H9 (cell line): ENCODE results near the gene ACAD8. TPM values are rescaled to one million over a fixed set of nuclear protein-coding genes. Genes with fewer than 3 reads are reported as not detected.

Experiments
- DNase-seq: peaks from one replicate; pipeline ENCODE4 v3.0.0-alpha.2; 2017
- H2AFZ ChIP-seq: one replicate; pipeline ENCODE4 v1.6.1; 2013; ENCODE audit warnings: mild to moderate bottlenecking, low read length, control low read depth, moderate library complexity
- H2AK5ac ChIP-seq: 2 replicates; pipeline ENCODE4 v1.6.1; 2013; ENCODE audit warnings: low read length, control low read depth, mixed read lengths; ENCODE audit not compliant: insufficient read length
- H2BK120ac ChIP-seq: one replicate; pipeline ENCODE4 v1.6.1; 2013; ENCODE audit warnings: low read depth, mild to moderate bottlenecking, low read length, control low read depth, inconsistent platforms; ENCODE audit not compliant: poor library complexity, severe bottlenecking
- H2BK12ac ChIP-seq: 2 replicates; pipeline ENCODE4 v1.6.1; 2013; ENCODE audit warnings: low read length, control low read depth, mixed read lengths, low read depth; ENCODE audit not compliant: insufficient read length
- H2BK15ac ChIP-seq: 2 replicates; pipeline ENCODE4 v1.6.1; 2013; ENCODE audit warnings: low read depth, low read length, control low read depth
- H2BK20ac ChIP-seq: one replicate; pipeline ENCODE4 v1.6.1; 2013; ENCODE audit warnings: low read depth, mild to moderate bottlenecking, low read length, control low read depth, inconsistent platforms; ENCODE audit not compliant: poor library complexity, severe bottlenecking
- H2BK5ac ChIP-seq: 2 replicates; pipeline ENCODE4 v1.6.1; 2013; ENCODE audit warnings: low read length, control low read depth, mixed read lengths; ENCODE audit not compliant: insufficient read length
- H3K14ac ChIP-seq: 2 replicates; pipeline ENCODE4 v1.6.1; 2013; ENCODE audit warnings: low read length, control low read depth; ENCODE audit not compliant: insufficient read depth
- H3K18ac ChIP-seq: 2 replicates; pipeline ENCODE4 v1.6.1; 2013; ENCODE audit warnings: low read depth, mild to moderate bottlenecking, mixed read lengths, low read length, control low read depth; ENCODE audit not compliant: insufficient read length
- H3K23ac ChIP-seq: 2 replicates; pipeline ENCODE4 v1.6.1; 2013; ENCODE audit warnings: low read length, control low read depth, mixed read lengths, low read depth; ENCODE audit not compliant: insufficient read length
- H3K23me2 ChIP-seq: 2 replicates; pipeline ENCODE4 v1.6.1; 2013; ENCODE audit warnings: low read depth, mild to moderate bottlenecking, mixed read lengths, low read length, control low read depth; ENCODE audit not compliant: insufficient read length, poor library complexity, severe bottlenecking
- H3K27ac ChIP-seq: 2 replicates; pipeline ENCODE4 v1.5.1; 2013; ENCODE audit warnings: low read length, control low read depth, mixed read lengths, low read depth; ENCODE audit not compliant: insufficient read length
- H3K27me3 ChIP-seq: 2 replicates; pipeline ENCODE4 v1.6.1; 2013; ENCODE audit warnings: low read length, control low read depth, inconsistent platforms; ENCODE audit not compliant: insufficient read depth
- H3K4ac ChIP-seq: 2 replicates; pipeline ENCODE4 v1.6.1; 2013; ENCODE audit warnings: low read depth, mild to moderate bottlenecking, control low read depth, inconsistent platforms, low read length, moderate library complexity
- H3K4me1 ChIP-seq: 2 replicates; pipeline ENCODE4 v1.6.1; 2013; ENCODE audit warnings: low read length, control low read depth, inconsistent platforms; ENCODE audit not compliant: insufficient read depth
- H3K4me2 ChIP-seq: 2 replicates; pipeline ENCODE4 v1.6.1; 2013; ENCODE audit warnings: low read length, control low read depth, mixed read lengths; ENCODE audit not compliant: insufficient read length, insufficient read depth
- H3K56ac ChIP-seq: 2 replicates; pipeline ENCODE4 v1.6.1; 2013; ENCODE audit warnings: low read depth, mild to moderate bottlenecking, mixed read lengths, low read length, control low read depth; ENCODE audit not compliant: insufficient read length
- H3K79me1 ChIP-seq: 2 replicates; pipeline ENCODE4 v1.6.1; 2013; ENCODE audit warnings: low read depth, mild to moderate bottlenecking, moderate library complexity, low read length, control low read depth, inconsistent platforms; ENCODE audit not compliant: insufficient read depth, poor library complexity, severe bottlenecking
- H3K79me2 ChIP-seq: 2 replicates; pipeline ENCODE4 v1.6.1; 2013; ENCODE audit warnings: low read length, control low read depth, inconsistent platforms; ENCODE audit not compliant: insufficient read depth
- H3K9ac ChIP-seq: 2 replicates; pipeline ENCODE4 v1.6.1; 2013; ENCODE audit warnings: low read length, control low read depth, mixed read lengths; ENCODE audit not compliant: insufficient read length; ENCODE audit errors: extremely low read depth
- H3K9me3 ChIP-seq: one replicate; pipeline ENCODE4 v1.6.1; 2013; ENCODE audit warnings: low read depth, low read length, inconsistent platforms; ENCODE audit not compliant: control insufficient read depth
- H3T11ph ChIP-seq: one replicate; pipeline ENCODE4 v1.6.1; 2013; ENCODE audit warnings: mild to moderate bottlenecking, low read length, control low read depth, inconsistent platforms
- H4K20me1 ChIP-seq: one replicate; pipeline ENCODE4 v1.6.1; 2013; ENCODE audit not compliant: control insufficient read depth, insufficient read length, insufficient read depth
- H4K5ac ChIP-seq: 2 replicates; pipeline ENCODE4 v1.6.1; 2013; ENCODE audit warnings: low read depth, mild to moderate bottlenecking, mixed read lengths, low read length, control low read depth; ENCODE audit not compliant: insufficient read length
- H4K8ac ChIP-seq: replicated peaks from 2 replicates; pipeline ENCODE4 v1.6.1; 2013; ENCODE audit warnings: low read length, control low read depth, mixed read lengths, low read depth; ENCODE audit not compliant: insufficient read length
- H4K91ac ChIP-seq: 2 replicates; pipeline ENCODE4 v1.6.1; 2013; ENCODE audit warnings: low read depth, mild to moderate bottlenecking, moderate library complexity, mixed read lengths, low read length, control low read depth; ENCODE audit not compliant: insufficient read length
- H3K27ac Mint-ChIP-seq, 3 experiments: 2 replicates in 2 of 3; 3 replicates in 1 of 3; pipeline ENCODE4 v1.8.0; 2020 to 2021; ENCODE audit warnings: mixed read lengths in 3 of 3, mild to moderate bottlenecking in 1 of 3, moderate library complexity in 1 of 3
- H3K27me3 Mint-ChIP-seq: 2 replicates; pipeline ENCODE4 v1.8.0; 2021; ENCODE audit warnings: low read depth, mild to moderate bottlenecking, moderate library complexity, mixed read lengths
- H3K36me3 Mint-ChIP-seq, 3 experiments: 2 replicates in 2 of 3; 3 replicates in 1 of 3; pipeline ENCODE4 v1.8.0; 2020 to 2021; ENCODE audit warnings: low read depth in 3 of 3, mixed read lengths in 3 of 3; ENCODE audit not compliant: insufficient read depth in 1 of 3
- H3K4me1 Mint-ChIP-seq, 2 experiments: 2 replicates each; pipeline ENCODE4 v1.8.0; 2020; ENCODE audit warnings: mixed read lengths in 2 of 2
- H3K4me3 Mint-ChIP-seq, 2 experiments: 2 replicates in 1 of 2; 3 replicates in 1 of 2; pipeline ENCODE4 v1.8.0; 2020 to 2021; ENCODE audit warnings: mild to moderate bottlenecking in 2 of 2, mixed read lengths in 2 of 2, moderate library complexity in 1 of 2
- H3K9me3 Mint-ChIP-seq, 2 experiments: 2 replicates in 1 of 2; 3 replicates in 1 of 2; pipeline ENCODE4 v1.8.0; 2020; ENCODE audit warnings: mild to moderate bottlenecking in 2 of 2, mixed read lengths in 2 of 2, moderate library complexity in 1 of 2
- WGBS: extraction: QIAGEN DNeasy Blood & Tissue Kit; methylation state at CpG from one replicate; pipeline ENCODE4 v1.1.7; 2013; ENCODE audit warnings: missing lambda C conversion rate, low lambda C conversion rate, mixed read lengths; ENCODE audit not compliant: insufficient read length; ENCODE audit errors: extremely low coverage; 5-methylcytosine and 5-hydroxymethylcytosine counted together
- total RNA-seq: library from RNA; stranded (reverse); gene quantifications from 2 replicates; pipeline ENCODE4 v1.2.1, GENCODE V29; 2021
- TF ChIP-seq, protein P1 (sequence below): fragments of 200-600 bp; sonication (generic); conservative IDR thresholded peaks from 3 replicates; pipeline ENCODE4 v1.8.0; 2021; ENCODE audit warnings: antibody characterized with exemption, mild to moderate bottlenecking

The ACAD8 gene
- total RNA-seq, 1 experiment from 2014 or later: 46.8 TPM

GRCh38 chr11:134231958-134232659 lies 21.3 kb upstream of the ACAD8 start:
- Histone ChIP-seq H3K4me1 (no peaks in the 10 kb centered on the region), H3K79me1 (no peaks in the 10 kb centered on the region), H3K56ac (no peak overlapping the region), H3K9ac (no peak overlapping the region), H2BK120ac (no peak overlapping the region), H3K4me2 (no peak overlapping the region), H4K5ac (no peak overlapping the region), H3K4ac (no peak overlapping the region), H3K27ac (no peak overlapping the region), H3K9me3 (no peaks in the 10 kb centered on the region), H3K79me2 (no peaks in the 10 kb centered on the region), H2BK5ac (no peak overlapping the region), H3K23ac (no peak overlapping the region), H3T11ph (no peak overlapping the region), H3K14ac (no peak overlapping the region), H3K18ac (no peak overlapping the region), H2AK5ac (no peak overlapping the region), H4K8ac (no peak overlapping the region), H2BK15ac (no peak overlapping the region), H3K27me3 (no peaks in the 10 kb centered on the region), H4K20me1 (no peaks in the 10 kb centered on the region), H2BK20ac (no peak overlapping the region), H3K23me2 (no peaks in the 10 kb centered on the region), H2AFZ (no peak overlapping the region), H2BK12ac (no peak overlapping the region), H4K91ac (no peak overlapping the region)
- H3K27ac Mint-ChIP-seq: peak overlapping the region in 1 of 3 experiments; percentile 26; a peak in 1 of 7 replicates
- no CpG with 5 or more reads among the region's 10 CpGs for WGBS
- H3K36me3 Mint-ChIP-seq: peaks cover 0 to 5% (median 0%) of the 10 kb centered on the region in 3 experiments; a peak in 3 of 7 replicates
- H3K4me1 Mint-ChIP-seq: peaks cover 5 to 7% of the 10 kb centered on the region in 2 experiments; a peak in 3 of 4 replicates
- no peak overlapping the region for H3K4me3 Mint-ChIP-seq
- no peaks in the 10 kb centered on the region for H3K9me3 Mint-ChIP-seq
- no peaks in the 10 kb centered on the region; the same call in 1 of the 2 replicates for H3K27me3 Mint-ChIP-seq
- TF ChIP-seq, protein P1, sequence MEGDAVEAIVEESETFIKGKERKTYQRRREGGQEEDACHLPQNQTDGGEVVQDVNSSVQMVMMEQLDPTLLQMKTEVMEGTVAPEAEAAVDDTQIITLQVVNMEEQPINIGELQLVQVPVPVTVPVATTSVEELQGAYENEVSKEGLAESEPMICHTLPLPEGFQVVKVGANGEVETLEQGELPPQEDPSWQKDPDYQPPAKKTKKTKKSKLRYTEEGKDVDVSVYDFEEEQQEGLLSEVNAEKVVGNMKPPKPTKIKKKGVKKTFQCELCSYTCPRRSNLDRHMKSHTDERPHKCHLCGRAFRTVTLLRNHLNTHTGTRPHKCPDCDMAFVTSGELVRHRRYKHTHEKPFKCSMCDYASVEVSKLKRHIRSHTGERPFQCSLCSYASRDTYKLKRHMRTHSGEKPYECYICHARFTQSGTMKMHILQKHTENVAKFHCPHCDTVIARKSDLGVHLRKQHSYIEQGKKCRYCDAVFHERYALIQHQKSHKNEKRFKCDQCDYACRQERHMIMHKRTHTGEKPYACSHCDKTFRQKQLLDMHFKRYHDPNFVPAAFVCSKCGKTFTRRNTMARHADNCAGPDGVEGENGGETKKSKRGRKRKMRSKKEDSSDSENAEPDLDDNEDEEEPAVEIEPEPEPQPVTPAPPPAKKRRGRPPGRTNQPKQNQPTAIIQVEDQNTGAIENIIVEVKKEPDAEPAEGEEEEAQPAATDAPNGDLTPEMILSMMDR: no peak
- DNase-seq: peak; percentile 10
